Stimulated activated effector memory CD8-positive, alpha-beta T cell treated with anti-CD3 and anti-CD28 coated beads, Interleukin-12 subunit alpha, Interleukin-12 subunit beta, amount 100 ng/mL, for 72 hours (primary cell): ENCODE measurements around the gene NPSR1.
"Not testable (repeated sequence)": the region's sequence is repeated elsewhere in the genome, so short reads cannot be mapped to it uniquely, and the experiment has no call there.

Experiments used
- ATAC-seq: fragments of 150-1000 bp; cut with Tn5 transposase; 2 replicates; pipeline ENCODE4 v1.10.0; 2021
- DNase-seq, 2 donors: peaks; one replicate each; pipeline ENCODE4 v3.0.0; 2021 to 2022; ENCODE audit warnings: low spot score in 2 of 2
- H3K27ac Mint-ChIP-seq: one replicate; pipeline ENCODE4 v1.8.0; 2022; ENCODE audit warnings: mild to moderate bottlenecking, mixed read lengths
- H3K36me3 Mint-ChIP-seq: one replicate; pipeline ENCODE4 v1.8.0; 2022; ENCODE audit warnings: mild to moderate bottlenecking, mixed read lengths
- H3K4me1 Mint-ChIP-seq: one replicate; pipeline ENCODE4 v1.8.0; 2022; ENCODE audit warnings: mixed read lengths
- H3K4me3 Mint-ChIP-seq: one replicate; pipeline ENCODE4 v1.8.0; 2022; ENCODE audit warnings: mild to moderate bottlenecking, mixed read lengths
- H3K9me3 Mint-ChIP-seq: one replicate; pipeline ENCODE4 v1.8.0; 2022; ENCODE audit warnings: mixed read lengths

Gene NPSR1

GRCh38 chr7:34760271-34760670 lies 102.3 kb downstream of the NPSR1 start:
- ATAC-seq (no peak), DNase-seq (no peak)
- Mint-ChIP-seq H3K4me1 (no peaks in the 10 kb centered on the region), H3K27ac (no peak overlapping the region), H3K9me3 (no peaks in the 10 kb centered on the region), H3K4me3 (no peak overlapping the region), H3K36me3 (no peaks in the 10 kb centered on the region)

- no peaks in the 10 kb centered on the region for H3K9me3 Mint-ChIP-seq
- ATAC-seq (no peak), DNase-seq (no peak)
- no peaks in the 10 kb centered on the region for H3K4me1 Mint-ChIP-seq
- no peaks in the 10 kb centered on the region for H3K36me3 Mint-ChIP-seq
- H3K4me3 Mint-ChIP-seq = no peak overlapping the region
- no peak overlapping the region for H3K27ac Mint-ChIP-seq
These were observed 103.2 kb downstream of the NPSR1 start for GRCh38 chr7:34761206-34761605.

- Mint-ChIP-seq H3K4me3 (no peak overlapping the region), H3K36me3 (no peaks in the 10 kb centered on the region), H3K27ac (no peak overlapping the region), H3K4me1 (no peaks in the 10 kb centered on the region), H3K9me3 (no peaks in the 10 kb centered on the region)
- ATAC-seq = no peak
- no peak for DNase-seq
These were observed 103.6 kb downstream of the NPSR1 start for GRCh38 chr7:34761627-34762026.

GRCh38 chr7:34762764-34763163 lies 104.7 kb downstream of the NPSR1 start:
- no peak for DNase-seq
- H3K36me3 Mint-ChIP-seq = no peaks in the 10 kb centered on the region

GRCh38 chr7:34772296-34772938 lies 114.4 kb downstream of the NPSR1 start:
- no peak overlapping the region for H3K27ac Mint-ChIP-seq
- no peaks in the 10 kb centered on the region for H3K4me1 Mint-ChIP-seq
- no peaks in the 10 kb centered on the region for H3K36me3 Mint-ChIP-seq
- no peak overlapping the region for H3K4me3 Mint-ChIP-seq
- peaks cover 7% of the 10 kb centered on the region for H3K9me3 Mint-ChIP-seq
- no peak for ATAC-seq
- DNase-seq = no peak

More at GRCh38 chr7:34762764-34763163, 104.7 kb downstream of the NPSR1 start:
- Mint-ChIP-seq H3K9me3 (no peaks in the 10 kb centered on the region), H3K4me1 (no peaks in the 10 kb centered on the region), H3K4me3 (no peak overlapping the region), H3K27ac (no peak overlapping the region)
- no peak for ATAC-seq

- no peak overlapping the region for H3K27ac Mint-ChIP-seq
- ATAC-seq = no peak
- H3K9me3 Mint-ChIP-seq = peaks cover 9% of the 10 kb centered on the region
- no peak for DNase-seq
- no peaks in the 10 kb centered on the region for H3K36me3 Mint-ChIP-seq
- H3K4me1 Mint-ChIP-seq = no peaks in the 10 kb centered on the region
- no peak overlapping the region for H3K4me3 Mint-ChIP-seq
These were observed 118.8 kb downstream of the NPSR1 start for GRCh38 chr7:34776748-34777358.

- no peak for DNase-seq
- Mint-ChIP-seq H3K27ac (no peak overlapping the region), H3K9me3 (peaks cover 27% of the 10 kb centered on the region), H3K36me3 (no peaks in the 10 kb centered on the region), H3K4me1 (no peaks in the 10 kb centered on the region), H3K4me3 (no peak overlapping the region)
- no peak for ATAC-seq
These were observed 122.5 kb downstream of the NPSR1 start for GRCh38 chr7:34780546-34780945.

GRCh38 chr7:34787586-34787985 lies 129.6 kb downstream of the NPSR1 start:
- DNase-seq (no peak), ATAC-seq (no peak)
- H3K9me3 Mint-ChIP-seq = peaks cover 17% of the 10 kb centered on the region
- no peak overlapping the region for H3K27ac Mint-ChIP-seq
- no peak overlapping the region for H3K4me3 Mint-ChIP-seq
- no peaks in the 10 kb centered on the region for H3K4me1 Mint-ChIP-seq
- no peaks in the 10 kb centered on the region for H3K36me3 Mint-ChIP-seq

GRCh38 chr7:34806831-34807230 lies 148.8 kb downstream of the NPSR1 start:
- Mint-ChIP-seq H3K4me3 (no peak overlapping the region), H3K36me3 (no peaks in the 10 kb centered on the region), H3K9me3 (no peaks in the 10 kb centered on the region), H3K4me1 (no peaks in the 10 kb centered on the region), H3K27ac (no peak overlapping the region)
- DNase-seq = no peak
- ATAC-seq = no peak

- H3K36me3 Mint-ChIP-seq = no peaks in the 10 kb centered on the region
- H3K27ac Mint-ChIP-seq = no peak overlapping the region
- ATAC-seq (no peak), DNase-seq (no peak)
- no peaks in the 10 kb centered on the region for H3K9me3 Mint-ChIP-seq
- H3K4me3 Mint-ChIP-seq = no peak overlapping the region
- H3K4me1 Mint-ChIP-seq = no peaks in the 10 kb centered on the region
These were observed 149.7 kb downstream of the NPSR1 start for GRCh38 chr7:34807548-34808340.

GRCh38 chr7:34814203-34814842 lies 156.3 kb downstream of the NPSR1 start:
- not testable (repeated sequence) for H3K36me3 Mint-ChIP-seq, H3K9me3 Mint-ChIP-seq, H3K27ac Mint-ChIP-seq, ATAC-seq, H3K4me1 Mint-ChIP-seq, DNase-seq, H3K4me3 Mint-ChIP-seq

- Mint-ChIP-seq H3K27ac (no peak overlapping the region), H3K4me1 (no peaks in the 10 kb centered on the region), H3K36me3 (no peaks in the 10 kb centered on the region), H3K9me3 (no peaks in the 10 kb centered on the region), H3K4me3 (no peak overlapping the region)
- no peak for DNase-seq
- no peak for ATAC-seq
These were observed 164.0 kb downstream of the NPSR1 start for GRCh38 chr7:34821932-34822558.

- DNase-seq (peak; percentile 39 to 63), ATAC-seq (peak; percentile 47)
- H3K27ac Mint-ChIP-seq = no peak overlapping the region
- no peak overlapping the region for H3K4me3 Mint-ChIP-seq
- no peaks in the 10 kb centered on the region for H3K4me1 Mint-ChIP-seq
- H3K9me3 Mint-ChIP-seq = no peaks in the 10 kb centered on the region
- no peaks in the 10 kb centered on the region for H3K36me3 Mint-ChIP-seq
These were observed 165.7 kb downstream of the NPSR1 start for GRCh38 chr7:34823650-34824258.

GRCh38 chr7:34825221-34825620 lies 167.2 kb downstream of the NPSR1 start:
- Mint-ChIP-seq H3K27ac (no peak overlapping the region), H3K4me1 (no peaks in the 10 kb centered on the region), H3K9me3 (no peaks in the 10 kb centered on the region), H3K4me3 (no peak overlapping the region), H3K36me3 (no peaks in the 10 kb centered on the region)
- ATAC-seq = peak; percentile 35
- DNase-seq = no peak

- H3K4me1 Mint-ChIP-seq = no peaks in the 10 kb centered on the region
- H3K27ac Mint-ChIP-seq = no peak overlapping the region
- ATAC-seq (no peak), DNase-seq (no peak)
- no peak overlapping the region for H3K4me3 Mint-ChIP-seq
- H3K9me3 Mint-ChIP-seq = no peaks in the 10 kb centered on the region
- H3K36me3 Mint-ChIP-seq = no peaks in the 10 kb centered on the region
These were observed 172.4 kb downstream of the NPSR1 start for GRCh38 chr7:34830390-34830789.
